AG10803 (cell line): ENCODE measurements around the gene PEX7.

ENCODE experiments used
- DNase-seq: peaks from one replicate; pipeline ENCODE4 v3.0.0; 2010; ENCODE audit warnings: low read depth
- H3K4me3 ChIP-seq: 2 replicates; pipeline ENCODE4 v1.5.1; 2011; ENCODE audit warnings: mild to moderate bottlenecking, low read length, control low read depth
- CTCF ChIP-seq: conservative IDR thresholded peaks from 2 replicates; pipeline ENCODE4 v1.5.1; 2011; ENCODE audit warnings: mild to moderate bottlenecking, low read length, control low read depth, inconsistent platforms

The PEX7 gene

GRCh38 chr6:136921936-136922684 lies 99.7 kb downstream of the PEX7 start, which contains the start of gene SLC35D3:
Gene SLC35D3 (plus strand): TSS chr6:136922301. CDS start chr6:136922429, 128 bp downstream.
- peak within 1 kb of the TSS; percentile 50 for H3K4me3 ChIP-seq
- no peak for DNase-seq
- TF ChIP-seq CTCF, result no peak

GRCh38 chr6:136922685-136923006 lies 100.3 kb downstream of the PEX7 start:
- TF ChIP-seq CTCF, result no peak
- DNase-seq, result no peak
- H3K4me3 ChIP-seq, result peak overlapping the region; percentile 41

- no peak for DNase-seq
- H3K4me3 ChIP-seq, result no peak overlapping the region
- TF ChIP-seq CTCF, result no peak
Measured at GRCh38 chr6:136923116-136923953, 100.9 kb downstream of the PEX7 start.

- no peak for DNase-seq
- no peak overlapping the region for H3K4me3 ChIP-seq
- TF ChIP-seq CTCF, result no peak
Measured at GRCh38 chr6:136923954-136924673, 101.7 kb downstream of the PEX7 start.

- no peak for DNase-seq
- no peak overlapping the region for H3K4me3 ChIP-seq
- TF ChIP-seq CTCF, result no peak
Measured at GRCh38 chr6:136926383-136926782, 104.0 kb downstream of the PEX7 start.

- no peak for DNase-seq
- peak; percentile 21; the same call in 1 of the 2 replicates for TF ChIP-seq CTCF
- H3K4me3 ChIP-seq, result no peak overlapping the region
Measured at GRCh38 chr6:136927292-136927691, 104.9 kb downstream of the PEX7 start.
